Esophagus muscularis mucosa (tissue), 3 donors: Measurements from ENCODE around the gene FZD10.

Experiments
- CTCF ChIP-seq, 3 experiments: fragments of 200-600 bp in 2 of 3; fragments of 450-650 bp in 1 of 3; sonication (generic) in 2 of 3; IDR thresholded peaks; one replicate each; pipeline ENCODE4 v1.5.1; 2017 to 2019; ENCODE audit warnings: antibody characterized with exemption in 3 of 3, mild to moderate bottlenecking in 2 of 3, moderate library complexity in 1 of 3
- EP300 ChIP-seq: sonication (generic); formaldehyde crosslinking; IDR thresholded peaks from one replicate; pipeline ENCODE4 v1.6.1; 2017; ENCODE audit warnings: antibody characterized with exemption

- TF ChIP-seq CTCF (IDR thresholded peaks at IDR 0.05) (no peak), EP300 (no peak)
These were observed 7.0 kb downstream of the FZD10 start for GRCh38 chr12:130169256-130169655.
